ENCODE results near the gene PTPRN.
"Not testable (repeated sequence)": the region's sequence is repeated elsewhere in the genome, so short reads cannot be mapped to it uniquely, and the experiment has no call there.

DNA sequence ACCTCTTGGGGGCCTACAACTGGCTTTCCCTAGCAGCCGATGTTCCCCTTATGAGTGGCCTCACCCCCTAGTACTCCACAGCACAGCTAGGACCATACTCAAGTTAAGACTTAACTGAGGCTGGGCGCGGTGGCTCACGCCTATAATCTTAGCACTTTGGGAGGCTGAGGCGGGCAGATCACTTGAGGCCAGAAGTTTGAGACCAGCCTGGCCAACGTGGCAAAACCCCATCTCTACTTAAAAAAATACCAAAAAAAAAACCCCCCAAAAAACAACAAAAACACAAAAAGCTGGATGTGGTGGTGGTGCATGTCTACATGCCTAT lies 22.1 kb downstream of the PTPRN start:
- TF ChIP-seq, protein P1, sequence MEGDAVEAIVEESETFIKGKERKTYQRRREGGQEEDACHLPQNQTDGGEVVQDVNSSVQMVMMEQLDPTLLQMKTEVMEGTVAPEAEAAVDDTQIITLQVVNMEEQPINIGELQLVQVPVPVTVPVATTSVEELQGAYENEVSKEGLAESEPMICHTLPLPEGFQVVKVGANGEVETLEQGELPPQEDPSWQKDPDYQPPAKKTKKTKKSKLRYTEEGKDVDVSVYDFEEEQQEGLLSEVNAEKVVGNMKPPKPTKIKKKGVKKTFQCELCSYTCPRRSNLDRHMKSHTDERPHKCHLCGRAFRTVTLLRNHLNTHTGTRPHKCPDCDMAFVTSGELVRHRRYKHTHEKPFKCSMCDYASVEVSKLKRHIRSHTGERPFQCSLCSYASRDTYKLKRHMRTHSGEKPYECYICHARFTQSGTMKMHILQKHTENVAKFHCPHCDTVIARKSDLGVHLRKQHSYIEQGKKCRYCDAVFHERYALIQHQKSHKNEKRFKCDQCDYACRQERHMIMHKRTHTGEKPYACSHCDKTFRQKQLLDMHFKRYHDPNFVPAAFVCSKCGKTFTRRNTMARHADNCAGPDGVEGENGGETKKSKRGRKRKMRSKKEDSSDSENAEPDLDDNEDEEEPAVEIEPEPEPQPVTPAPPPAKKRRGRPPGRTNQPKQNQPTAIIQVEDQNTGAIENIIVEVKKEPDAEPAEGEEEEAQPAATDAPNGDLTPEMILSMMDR (IDR thresholded peaks at IDR 0.05; ENCODE audit: insufficient read depth, low read length, poor library complexity, severe bottlenecking) = not testable (repeated sequence)
- TF ChIP-seq EZH2phosphoT487 (conservative IDR thresholded peaks at IDR 0.05; ENCODE audit: low read length) = not testable (repeated sequence)
